Activated T-helper 1 cell treated with anti-CD3 and anti-CD28 coated beads, Interleukin-12 subunit alpha, Interleukin-12 subunit beta, Interleukin-2, Interleukin-4 antibody, amounts not matched to agents 30 ng/mL and 10 ng/mL and 1 ng/mL, durations not matched to agents 14 hours and 24 hours and 36 hours (primary cell): Measurements from ENCODE around the gene ZSWIM5. TPM values are rescaled to one million over a fixed set of nuclear protein-coding genes. Genes with fewer than 3 reads are reported as not detected.
"Not testable (repeated sequence)": the region's sequence is repeated elsewhere in the genome, so short reads cannot be mapped to it uniquely, and the experiment has no call there.

Source experiments
- DNase-seq: peaks from one replicate; pipeline ENCODE4 v3.0.0; 2021; ENCODE audit warnings: low spot score
- H3K27ac Mint-ChIP-seq: one replicate; pipeline ENCODE4 v1.8.0; 2021; ENCODE audit warnings: mild to moderate bottlenecking, mixed read lengths
- H3K27me3 Mint-ChIP-seq: one replicate; pipeline ENCODE4 v1.8.0; 2022; ENCODE audit warnings: mild to moderate bottlenecking, moderate library complexity, mixed read lengths; ENCODE audit not compliant: insufficient read depth
- H3K36me3 Mint-ChIP-seq: one replicate; pipeline ENCODE4 v1.8.0; 2021; ENCODE audit warnings: low read depth, mixed read lengths
- H3K4me1 Mint-ChIP-seq: one replicate; pipeline ENCODE4 v1.8.0; 2021; ENCODE audit warnings: low read depth, mixed read lengths
- H3K4me3 Mint-ChIP-seq: one replicate; pipeline ENCODE4 v1.8.0; 2021; ENCODE audit warnings: mild to moderate bottlenecking, moderate library complexity, mixed read lengths
- H3K9me3 Mint-ChIP-seq: one replicate; pipeline ENCODE4 v1.8.0; 2021; ENCODE audit warnings: mixed read lengths
- intact Hi-C: fragments of 100-400 bp; cut with micrococcal nuclease; formaldehyde crosslinking; loops from one replicate; pipeline ENCODE4 v1.15.1; 2024
- total RNA-seq: library from RNA; stranded (reverse); gene quantifications from 2 replicates; pipeline ENCODE4 v1.2.3, GENCODE V29; 2022

The ZSWIM5 gene
- total RNA-seq, 1 donor from 2014 or later = 0.10 TPM

DNA sequence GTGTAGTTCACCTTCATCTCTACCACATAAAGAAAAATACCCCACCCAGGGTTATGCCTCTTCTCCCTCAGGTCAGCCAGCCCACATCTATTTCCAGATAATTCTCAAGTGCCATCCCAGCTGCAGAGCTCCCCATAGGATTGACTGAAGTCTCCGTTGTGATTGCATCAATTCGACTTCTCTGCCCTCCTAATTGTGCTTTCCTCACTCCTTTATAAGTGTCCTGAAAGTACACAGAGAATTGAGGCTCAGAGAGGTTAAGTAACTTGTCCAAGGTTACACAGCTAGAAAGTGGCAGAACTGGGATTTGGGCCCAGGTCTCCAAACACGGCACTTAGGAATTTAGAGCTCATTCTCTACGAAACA, 15.0 kb downstream of the ZSWIM5 start:
- no peaks in the 10 kb centered on the region for H3K36me3 Mint-ChIP-seq

DNA sequence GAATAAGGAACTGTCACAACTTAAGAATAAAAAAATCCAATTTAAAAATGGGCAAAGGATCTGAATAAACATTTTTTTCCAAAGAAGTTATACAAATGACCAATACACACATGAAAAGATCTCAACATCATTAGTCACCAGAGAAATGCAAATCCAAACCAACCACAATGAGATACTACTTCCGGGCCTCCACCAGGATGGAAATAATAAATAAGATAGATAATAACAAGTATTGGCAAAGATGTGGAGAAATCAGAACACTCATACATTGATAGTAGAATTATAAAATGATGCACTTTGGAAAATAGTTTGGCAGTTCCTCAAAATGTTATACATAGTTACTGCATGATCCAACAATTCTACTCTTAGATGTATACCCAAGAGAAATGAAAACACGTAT, 18.7 kb downstream of the ZSWIM5 start:
- no peak overlapping the region for H3K27ac Mint-ChIP-seq
- H3K9me3 Mint-ChIP-seq = no peaks in the 10 kb centered on the region
- no peaks in the 10 kb centered on the region for H3K4me1 Mint-ChIP-seq
- intact Hi-C loops = no loop called here
- H3K4me3 Mint-ChIP-seq = no peak overlapping the region
- DNase-seq = no peak
- no peaks in the 10 kb centered on the region for H3K36me3 Mint-ChIP-seq
- peaks cover 1% of the 10 kb centered on the region for H3K27me3 Mint-ChIP-seq

More for the DNA sequence above, 15.0 kb downstream of the ZSWIM5 start:
- Mint-ChIP-seq H3K27me3 (peaks cover 1% of the 10 kb centered on the region), H3K9me3 (no peaks in the 10 kb centered on the region), H3K27ac (no peak overlapping the region), H3K4me1 (no peaks in the 10 kb centered on the region), H3K4me3 (no peak overlapping the region)
- no peak for DNase-seq
- intact Hi-C loops = no loop called here

DNA sequence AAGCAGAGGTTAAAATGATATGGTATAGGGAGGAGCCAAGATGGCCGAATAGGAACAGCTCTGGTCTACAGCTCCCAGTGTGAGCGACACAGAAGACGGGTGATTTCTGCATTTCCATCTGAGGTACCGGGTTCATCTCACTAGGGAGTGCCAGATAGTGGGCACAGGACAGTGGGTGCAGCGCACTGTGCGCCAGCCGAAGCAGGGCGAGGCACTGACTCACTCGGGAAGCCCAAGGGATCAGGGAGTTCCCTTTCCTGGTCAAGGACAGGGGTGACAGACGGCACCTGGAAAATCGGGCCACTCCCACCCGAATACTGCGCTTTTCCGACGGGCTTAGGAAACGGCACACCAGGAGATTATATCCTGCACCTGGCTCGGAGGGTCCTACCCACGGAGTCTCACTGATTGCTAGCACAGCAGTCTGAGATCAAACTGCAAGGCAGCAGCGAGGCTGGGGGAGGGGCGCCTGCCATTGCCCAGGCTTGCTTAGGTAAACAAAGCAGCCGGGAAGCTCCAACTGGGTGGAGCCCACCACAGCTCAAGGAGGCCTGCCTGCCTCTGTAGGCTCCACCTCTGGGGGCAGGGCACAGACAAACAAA, 26.4 kb downstream of the ZSWIM5 start:
- H3K9me3 Mint-ChIP-seq, H3K4me3 Mint-ChIP-seq, DNase-seq, H3K36me3 Mint-ChIP-seq, H3K27me3 Mint-ChIP-seq, H3K4me1 Mint-ChIP-seq, H3K27ac Mint-ChIP-seq, intact Hi-C loops: not testable (repeated sequence)

DNA sequence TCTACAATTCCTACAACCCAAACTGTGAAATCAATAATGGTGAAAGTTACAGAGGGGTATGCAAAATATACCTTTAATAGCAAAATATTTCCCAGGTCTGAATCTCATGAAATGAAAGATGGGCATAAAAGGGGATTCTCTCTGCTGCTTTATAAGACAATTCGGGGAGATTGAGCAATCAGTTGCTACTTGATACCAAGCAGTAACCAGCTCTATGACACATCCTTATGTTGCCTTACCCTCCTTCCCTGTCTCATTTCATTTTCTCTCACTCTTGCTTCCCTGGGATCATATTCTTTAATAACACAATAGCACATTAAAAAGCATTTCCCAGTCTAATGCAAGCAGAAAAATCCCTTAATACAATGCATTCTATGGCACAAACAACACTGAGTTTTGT, 29.0 kb downstream of the ZSWIM5 start:
- Mint-ChIP-seq H3K4me3 (no peak overlapping the region), H3K4me1 (no peaks in the 10 kb centered on the region), H3K27me3 (no peaks in the 10 kb centered on the region), H3K9me3 (peaks cover 5% of the 10 kb centered on the region), H3K27ac (no peak overlapping the region), H3K36me3 (no peaks in the 10 kb centered on the region)
- DNase-seq = no peak
- intact Hi-C loops = no loop called here

DNA sequence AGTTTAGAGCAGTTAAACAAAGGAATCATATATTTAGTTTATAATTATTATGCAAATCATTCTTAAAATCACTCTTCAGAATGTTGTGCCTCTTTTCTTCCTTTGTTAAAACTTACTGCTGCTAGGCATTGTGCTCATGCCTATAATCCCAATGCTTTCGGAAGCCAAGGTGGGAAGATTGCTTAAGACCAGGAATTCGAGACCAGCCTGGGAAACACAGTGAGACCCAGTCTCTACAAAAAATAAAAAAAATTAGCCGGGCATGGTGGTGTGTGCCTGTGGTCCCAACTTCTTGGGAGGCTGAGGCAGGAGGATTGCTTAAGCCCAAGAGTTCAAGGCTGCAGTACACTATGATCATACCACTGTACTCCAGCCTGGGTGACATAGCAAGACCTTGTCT, 33.6 kb downstream of the ZSWIM5 start:
- H3K4me3 Mint-ChIP-seq = no peak overlapping the region
- no peak overlapping the region for H3K27ac Mint-ChIP-seq
- no peak for DNase-seq
- no peaks in the 10 kb centered on the region for H3K4me1 Mint-ChIP-seq
- no peaks in the 10 kb centered on the region for H3K9me3 Mint-ChIP-seq
- intact Hi-C loops = no loop called here
- H3K36me3 Mint-ChIP-seq = no peaks in the 10 kb centered on the region
- peaks cover 6% of the 10 kb centered on the region for H3K27me3 Mint-ChIP-seq

DNA sequence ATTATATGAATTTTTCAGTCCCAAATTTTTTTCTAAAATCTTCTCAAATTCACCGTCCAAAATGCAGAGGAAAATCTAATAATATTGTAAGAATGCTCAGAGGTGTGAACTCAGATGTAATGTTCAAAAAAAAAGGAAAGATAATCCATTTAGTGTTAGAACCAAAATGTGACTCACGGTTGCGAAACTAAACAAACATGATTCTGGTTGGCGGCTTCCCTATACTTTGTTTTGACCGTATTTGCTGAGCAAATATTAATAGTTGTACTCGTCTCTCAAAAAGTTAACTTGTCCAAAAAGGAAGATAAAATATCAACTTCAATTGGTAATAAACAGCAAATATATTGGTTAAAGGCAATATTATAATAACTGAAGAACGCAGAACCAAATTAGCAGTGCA, 34.4 kb downstream of the ZSWIM5 start:
- no peaks in the 10 kb centered on the region for H3K36me3 Mint-ChIP-seq
- H3K27me3 Mint-ChIP-seq = peaks cover 6% of the 10 kb centered on the region
- H3K27ac Mint-ChIP-seq = no peak overlapping the region
- H3K4me3 Mint-ChIP-seq = no peak overlapping the region
- no peak for DNase-seq
- H3K4me1 Mint-ChIP-seq = no peaks in the 10 kb centered on the region
- intact Hi-C loops = no loop called here
- no peaks in the 10 kb centered on the region for H3K9me3 Mint-ChIP-seq

DNA sequence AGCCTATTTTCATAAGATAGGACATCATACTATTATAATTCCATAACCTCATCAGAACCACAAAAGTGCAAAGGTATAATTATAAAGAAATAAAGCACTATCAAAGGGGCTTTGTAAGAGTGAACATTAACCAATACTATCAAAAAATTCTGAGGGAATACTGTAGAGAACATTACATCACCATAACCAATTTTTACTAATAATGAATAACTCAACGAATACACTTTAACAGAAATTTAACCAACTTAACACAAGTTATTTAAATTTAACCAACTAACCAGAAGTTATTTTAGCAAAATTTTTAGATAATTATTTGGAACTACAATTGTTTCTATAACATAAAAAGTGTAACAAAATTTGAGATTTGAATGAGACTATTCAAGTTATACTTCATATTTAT, 34.8 kb downstream of the ZSWIM5 start:
- Mint-ChIP-seq H3K4me3 (no peak overlapping the region), H3K27me3 (peaks cover 6% of the 10 kb centered on the region), H3K9me3 (no peaks in the 10 kb centered on the region), H3K4me1 (no peaks in the 10 kb centered on the region), H3K36me3 (no peaks in the 10 kb centered on the region), H3K27ac (no peak overlapping the region)
- intact Hi-C loops = no loop called here
- no peak for DNase-seq

DNA sequence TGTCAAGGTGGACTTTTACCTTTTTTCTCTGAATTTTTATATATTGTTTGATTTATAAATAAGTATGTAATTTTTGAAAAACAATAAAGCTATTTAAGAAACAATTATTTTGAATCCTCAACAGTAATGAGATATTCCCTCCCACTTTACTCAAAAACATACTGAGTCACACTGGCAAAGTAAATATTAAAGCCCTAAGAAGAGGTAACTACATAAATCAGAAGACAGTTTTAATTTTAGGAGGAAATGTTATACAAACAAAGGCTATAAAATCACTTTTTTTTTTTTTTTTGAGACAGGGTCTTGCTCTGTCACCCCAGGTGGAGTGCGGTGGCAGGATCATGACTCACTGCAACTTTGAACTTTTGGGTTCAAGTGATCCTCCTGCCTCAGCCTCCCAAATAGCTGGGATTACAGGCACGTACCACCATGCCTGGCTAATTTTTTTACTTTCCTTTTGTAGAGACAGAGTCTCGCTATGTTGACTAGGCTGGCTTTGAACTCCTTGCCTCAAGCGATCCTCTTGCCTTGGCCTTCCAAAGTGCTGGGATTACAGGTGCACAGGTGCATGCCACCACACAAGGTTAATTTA, 36.2 kb downstream of the ZSWIM5 start:
- intact Hi-C loops = no loop called here
- H3K27ac Mint-ChIP-seq = no peak overlapping the region
- H3K27me3 Mint-ChIP-seq = peaks cover 6% of the 10 kb centered on the region
- H3K9me3 Mint-ChIP-seq = peaks cover 4% of the 10 kb centered on the region
- H3K4me1 Mint-ChIP-seq = no peaks in the 10 kb centered on the region
- no peaks in the 10 kb centered on the region for H3K36me3 Mint-ChIP-seq
- no peak for DNase-seq
- no peak overlapping the region for H3K4me3 Mint-ChIP-seq

DNA sequence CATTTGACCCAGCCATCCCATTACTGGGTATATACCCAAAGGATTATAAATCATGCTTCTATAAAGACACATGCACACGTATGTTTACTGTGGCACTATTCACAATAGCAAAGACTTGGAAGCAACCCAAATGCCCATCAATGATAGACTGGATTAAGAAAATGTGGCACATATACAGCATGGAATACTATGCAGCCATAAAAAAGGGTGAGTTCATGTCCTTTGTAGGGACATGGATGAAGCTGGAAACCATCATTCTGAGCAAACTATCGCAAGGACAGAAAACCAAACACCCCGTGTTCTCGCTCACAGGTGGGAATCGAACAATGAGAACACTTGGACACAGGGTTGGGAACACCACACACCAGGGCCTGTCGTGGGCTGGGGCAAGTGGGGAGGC, 38.5 kb downstream of the ZSWIM5 start:
- H3K27ac Mint-ChIP-seq, H3K27me3 Mint-ChIP-seq, intact Hi-C loops: not testable (repeated sequence)

DNA sequence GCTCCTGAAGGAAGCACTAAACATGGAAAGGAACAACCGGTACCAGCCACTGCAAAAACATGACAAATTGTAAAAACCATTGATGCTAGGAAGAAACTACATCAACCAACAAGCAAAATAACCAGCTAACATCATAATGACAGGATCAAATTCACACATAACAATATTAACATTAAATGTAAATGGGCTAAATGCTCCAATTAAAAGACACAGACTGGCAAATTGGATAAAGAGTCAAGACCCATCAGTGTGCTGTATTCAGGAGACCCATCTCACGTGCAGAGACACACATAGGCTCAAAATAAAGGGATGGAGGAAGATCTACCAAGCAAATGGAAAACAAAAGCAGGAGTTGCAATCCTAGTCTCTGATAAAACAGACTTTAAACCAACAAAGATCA, 42.1 kb downstream of the ZSWIM5 start:
- H3K36me3 Mint-ChIP-seq, intact Hi-C loops, H3K4me1 Mint-ChIP-seq, H3K4me3 Mint-ChIP-seq, H3K27ac Mint-ChIP-seq, DNase-seq, H3K27me3 Mint-ChIP-seq: not testable (repeated sequence)
- H3K9me3 Mint-ChIP-seq = peaks cover 15% of the 10 kb centered on the region

More for the DNA sequence above, 38.5 kb downstream of the ZSWIM5 start:
- H3K4me3 Mint-ChIP-seq, H3K4me1 Mint-ChIP-seq, H3K36me3 Mint-ChIP-seq, DNase-seq: not testable (repeated sequence)
- peaks cover 15% of the 10 kb centered on the region for H3K9me3 Mint-ChIP-seq

DNA sequence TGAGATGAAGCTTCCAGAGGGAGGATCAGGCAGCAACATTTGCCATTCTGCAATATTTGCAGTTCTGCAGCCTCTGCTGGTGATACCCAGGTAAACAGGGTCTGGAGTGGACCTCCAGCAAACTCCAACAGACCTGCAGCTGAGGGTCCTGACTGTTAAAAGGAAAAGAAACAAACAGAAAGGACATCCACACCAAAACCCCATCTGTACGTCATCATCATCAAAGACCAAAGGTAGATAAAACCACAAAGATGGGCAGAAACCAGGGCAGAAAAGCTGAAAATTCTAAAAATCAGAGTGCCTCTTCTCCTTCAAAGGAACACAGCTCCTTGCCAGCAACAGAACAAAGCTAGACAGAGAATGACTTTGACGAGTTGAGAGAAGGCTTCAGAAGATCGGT, 43.3 kb downstream of the ZSWIM5 start:
- H3K4me3 Mint-ChIP-seq, DNase-seq, H3K36me3 Mint-ChIP-seq, intact Hi-C loops, H3K27me3 Mint-ChIP-seq, H3K27ac Mint-ChIP-seq, H3K4me1 Mint-ChIP-seq: not testable (repeated sequence)
- H3K9me3 Mint-ChIP-seq = peaks cover 15% of the 10 kb centered on the region

DNA sequence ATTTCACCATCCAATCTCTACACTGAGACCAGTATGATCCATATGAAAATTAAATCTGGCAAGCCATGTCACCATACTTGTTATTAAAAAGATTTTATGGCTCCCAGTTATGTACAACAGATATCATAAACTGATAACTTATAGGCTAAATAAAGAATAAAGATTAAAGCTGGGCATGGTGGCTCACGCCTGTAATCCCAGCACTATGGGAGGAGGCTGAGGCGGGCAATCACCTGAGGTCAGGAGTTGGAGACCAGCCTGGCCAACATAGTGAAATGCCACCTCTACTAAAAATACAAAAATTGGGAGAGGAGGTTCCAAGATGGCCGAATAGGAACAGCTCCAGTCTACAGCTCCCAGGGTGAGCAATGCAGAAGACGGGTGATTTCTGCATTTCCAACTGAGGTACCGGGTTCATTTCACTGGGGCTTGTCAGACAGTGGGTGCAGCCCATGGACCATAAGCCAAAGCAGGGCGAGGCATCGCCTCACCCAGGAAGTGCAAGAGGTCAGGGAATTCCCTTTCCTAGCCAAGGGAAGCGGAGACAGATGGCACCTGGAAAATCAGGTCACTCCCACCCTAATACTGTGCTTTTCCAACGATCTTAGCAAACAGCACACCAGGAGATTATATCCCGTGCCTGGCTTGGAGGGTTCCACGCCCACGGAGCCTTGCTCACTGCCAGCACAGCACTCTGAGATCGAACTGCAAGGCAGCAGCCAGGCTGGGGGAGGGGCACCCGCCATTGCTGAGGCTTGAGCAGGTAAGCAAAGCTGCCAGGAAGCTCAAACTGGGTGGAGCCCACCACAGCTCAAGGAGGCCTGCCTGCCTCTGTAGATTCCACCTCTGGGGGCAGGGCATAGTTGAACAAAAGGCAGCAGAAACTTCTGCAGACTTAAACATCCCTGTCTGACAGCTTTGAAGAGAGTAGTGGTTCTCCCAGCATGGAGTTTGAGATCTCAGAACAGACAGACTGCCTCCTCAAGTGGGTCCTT, 44.1 kb downstream of the ZSWIM5 start:
- not testable (repeated sequence) for H3K27ac Mint-ChIP-seq, H3K4me3 Mint-ChIP-seq

DNA sequence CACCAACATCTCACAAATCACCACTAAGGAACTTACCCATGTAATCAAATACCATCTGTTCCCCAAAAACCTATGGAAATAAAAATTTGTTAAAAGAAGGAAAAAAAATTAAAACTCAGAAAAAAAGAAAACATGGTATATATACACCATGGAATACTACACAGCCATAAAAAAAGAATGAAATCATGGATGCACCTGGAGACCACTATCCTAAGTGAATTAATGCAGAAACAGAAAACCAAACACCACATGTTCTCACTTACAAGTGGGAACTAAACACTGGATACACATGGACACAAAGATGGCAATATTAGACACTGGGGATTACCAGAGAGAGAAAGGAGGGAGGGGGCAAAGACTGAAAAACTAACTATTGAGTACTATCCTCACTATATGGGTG, 50.4 kb downstream of the ZSWIM5 start:
- Mint-ChIP-seq H3K27me3 (peaks cover 3% of the 10 kb centered on the region), H3K4me3 (no peak overlapping the region), H3K36me3 (no peaks in the 10 kb centered on the region), H3K9me3 (no peaks in the 10 kb centered on the region), H3K27ac (no peak overlapping the region), H3K4me1 (no peaks in the 10 kb centered on the region)
- intact Hi-C loops = no loop called here
- DNase-seq = no peak

More for the DNA sequence above, 44.1 kb downstream of the ZSWIM5 start:
- intact Hi-C loops, H3K27me3 Mint-ChIP-seq, DNase-seq, H3K36me3 Mint-ChIP-seq, H3K4me1 Mint-ChIP-seq: not testable (repeated sequence)
- H3K9me3 Mint-ChIP-seq = peaks cover 15% of the 10 kb centered on the region
